ENCODE data around the gene BANF2.

Gene BANF2

DNA sequence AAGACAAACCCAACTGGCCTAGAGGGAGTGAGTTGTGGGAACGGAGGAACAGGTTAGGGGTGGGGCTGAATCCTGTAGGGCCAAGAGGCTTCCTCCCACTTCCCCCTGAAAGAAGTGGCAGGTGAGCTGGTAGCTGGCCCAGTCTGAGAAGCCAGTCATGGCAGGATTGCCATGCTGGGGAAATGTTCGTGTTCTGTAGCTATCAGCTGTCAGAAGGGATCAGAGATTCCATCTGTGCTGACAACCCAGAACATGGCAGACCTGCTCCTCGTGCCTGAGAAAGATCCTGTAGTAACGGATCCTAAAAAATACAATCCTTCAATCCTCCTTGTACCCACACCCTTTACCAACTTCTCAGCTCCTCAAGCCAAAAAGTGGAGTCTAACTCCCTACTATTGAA is 43.0 kb downstream of the BANF2 start:
- no peak overlapping the region for H3K4me2 ChIP-seq (ENCODE audit: low read length)
- H3K79me2 ChIP-seq (ENCODE audit: control insufficient read depth, low read length): no peaks in the 10 kb centered on the region
- H3K9me2 ChIP-seq (replicated peaks; ENCODE audit: control insufficient read depth, low read length): no peaks in the 10 kb centered on the region
- peaks cover 11% of the 10 kb centered on the region for H3K27me3 ChIP-seq (ENCODE audit: control insufficient read depth, low read length)
- no peaks in the 10 kb centered on the region for H4K20me1 ChIP-seq (ENCODE audit: control insufficient read depth, insufficient read depth, low read depth, low read length)
- H3F3A ChIP-seq (ENCODE audit: control insufficient read depth, insufficient read depth): no peaks in the 10 kb centered on the region
- TF ChIP-seq, protein P1, sequence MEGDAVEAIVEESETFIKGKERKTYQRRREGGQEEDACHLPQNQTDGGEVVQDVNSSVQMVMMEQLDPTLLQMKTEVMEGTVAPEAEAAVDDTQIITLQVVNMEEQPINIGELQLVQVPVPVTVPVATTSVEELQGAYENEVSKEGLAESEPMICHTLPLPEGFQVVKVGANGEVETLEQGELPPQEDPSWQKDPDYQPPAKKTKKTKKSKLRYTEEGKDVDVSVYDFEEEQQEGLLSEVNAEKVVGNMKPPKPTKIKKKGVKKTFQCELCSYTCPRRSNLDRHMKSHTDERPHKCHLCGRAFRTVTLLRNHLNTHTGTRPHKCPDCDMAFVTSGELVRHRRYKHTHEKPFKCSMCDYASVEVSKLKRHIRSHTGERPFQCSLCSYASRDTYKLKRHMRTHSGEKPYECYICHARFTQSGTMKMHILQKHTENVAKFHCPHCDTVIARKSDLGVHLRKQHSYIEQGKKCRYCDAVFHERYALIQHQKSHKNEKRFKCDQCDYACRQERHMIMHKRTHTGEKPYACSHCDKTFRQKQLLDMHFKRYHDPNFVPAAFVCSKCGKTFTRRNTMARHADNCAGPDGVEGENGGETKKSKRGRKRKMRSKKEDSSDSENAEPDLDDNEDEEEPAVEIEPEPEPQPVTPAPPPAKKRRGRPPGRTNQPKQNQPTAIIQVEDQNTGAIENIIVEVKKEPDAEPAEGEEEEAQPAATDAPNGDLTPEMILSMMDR (IDR thresholded peaks at IDR 0.05; ENCODE audit: low read depth, low read length, poor library complexity, severe bottlenecking): no peak
- TF ChIP-seq EZH2phosphoT487 (IDR thresholded peaks at IDR 0.05; ENCODE audit: borderline replicate concordance, low read length): no peak
- peaks cover 3% of the 10 kb centered on the region; the same call in 1 of the 2 replicates for H3K9me3 ChIP-seq (ENCODE audit: control insufficient read depth, insufficient read depth, low read length)
- H3K4me3 ChIP-seq (ENCODE audit: low read length): no peak overlapping the region
- H3K36me3 ChIP-seq (ENCODE audit: control insufficient read depth, low read length): no peaks in the 10 kb centered on the region
- H3K4me1 ChIP-seq (ENCODE audit: control insufficient read depth, low read length): no peaks in the 10 kb centered on the region
- no peak overlapping the region for H3K27ac ChIP-seq (ENCODE audit: low read depth, low read length)

DNA sequence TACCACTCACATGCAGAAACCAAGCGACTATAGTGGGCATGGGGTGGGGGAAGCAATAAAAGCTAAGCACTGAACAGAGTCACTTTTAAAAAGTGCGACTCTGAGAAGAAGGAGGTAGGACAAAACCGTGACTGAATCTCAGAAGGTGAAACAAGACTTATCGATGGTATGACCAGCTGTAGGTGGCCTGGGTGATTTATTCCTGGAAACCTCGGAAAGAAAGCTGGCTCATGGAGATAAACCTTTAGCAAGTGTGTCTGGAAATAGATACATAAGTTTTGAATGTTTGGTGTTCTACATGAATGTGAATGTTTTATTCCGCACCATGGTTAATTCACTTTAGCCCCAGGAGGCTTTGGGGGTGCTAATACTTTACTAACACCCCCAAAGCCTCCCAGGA is 43.9 kb downstream of the BANF2 start:
- no peaks in the 10 kb centered on the region for H4K20me1 ChIP-seq (ENCODE audit: control insufficient read depth, insufficient read depth, low read depth, low read length)
- H3K4me2 ChIP-seq (ENCODE audit: low read length): no peak overlapping the region
- H3K36me3 ChIP-seq (ENCODE audit: control insufficient read depth, low read length): no peaks in the 10 kb centered on the region
- H3K27ac ChIP-seq (ENCODE audit: low read depth, low read length): no peak overlapping the region
- H3K4me1 ChIP-seq (ENCODE audit: control insufficient read depth, low read length): no peaks in the 10 kb centered on the region
- peaks cover 10% of the 10 kb centered on the region for H3K27me3 ChIP-seq (ENCODE audit: control insufficient read depth, low read length)
- no peak overlapping the region for H3K4me3 ChIP-seq (ENCODE audit: low read length)
- H3F3A ChIP-seq (ENCODE audit: control insufficient read depth, insufficient read depth): no peaks in the 10 kb centered on the region
- no peak for TF ChIP-seq EZH2phosphoT487 (IDR thresholded peaks at IDR 0.05; ENCODE audit: borderline replicate concordance, low read length)
- TF ChIP-seq, protein P1 (IDR thresholded peaks at IDR 0.05; ENCODE audit: low read depth, low read length, poor library complexity, severe bottlenecking): no peak
- no peaks in the 10 kb centered on the region; the same call in 1 of the 2 replicates for H3K9me3 ChIP-seq (ENCODE audit: control insufficient read depth, insufficient read depth, low read length)
- H3K9me2 ChIP-seq (replicated peaks; ENCODE audit: control insufficient read depth, low read length): no peaks in the 10 kb centered on the region
- no peaks in the 10 kb centered on the region for H3K79me2 ChIP-seq (ENCODE audit: control insufficient read depth, low read length)

DNA sequence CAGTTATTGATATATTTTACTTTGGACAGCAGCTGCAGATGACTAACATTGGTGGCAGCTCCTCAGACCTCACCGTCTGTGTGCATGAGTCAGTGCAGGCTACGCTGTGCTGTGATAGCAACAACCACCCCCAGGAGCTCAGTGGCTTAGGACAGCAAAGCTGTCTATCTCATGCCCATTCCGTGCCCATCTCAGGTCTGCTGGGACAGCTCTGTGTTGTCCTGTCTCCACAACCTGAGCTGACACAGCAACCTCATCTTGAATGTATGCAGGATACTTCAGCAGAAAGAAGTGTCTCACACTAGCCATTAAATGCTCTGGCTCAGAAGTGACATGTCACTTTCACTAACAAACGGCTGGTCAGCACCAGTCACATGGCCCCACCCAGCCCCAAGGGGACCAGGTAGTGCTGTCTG is 47.7 kb downstream of the BANF2 start:
- no peak for TF ChIP-seq EZH2phosphoT487 (IDR thresholded peaks at IDR 0.05; ENCODE audit: borderline replicate concordance, low read length)
- TF ChIP-seq, protein P1 (IDR thresholded peaks at IDR 0.05; ENCODE audit: low read depth, low read length, poor library complexity, severe bottlenecking): no peak
- H3K9me3 ChIP-seq (ENCODE audit: control insufficient read depth, insufficient read depth, low read length): no peaks in the 10 kb centered on the region
- H3K4me1 ChIP-seq (ENCODE audit: control insufficient read depth, low read length): no peaks in the 10 kb centered on the region
- H3K4me2 ChIP-seq (ENCODE audit: low read length): no peak overlapping the region
- no peak overlapping the region for H3K27ac ChIP-seq (ENCODE audit: low read depth, low read length)
- no peaks in the 10 kb centered on the region for H3K79me2 ChIP-seq (ENCODE audit: control insufficient read depth, low read length)
- H3K9me2 ChIP-seq (replicated peaks; ENCODE audit: control insufficient read depth, low read length): no peaks in the 10 kb centered on the region
- no peaks in the 10 kb centered on the region for H3K36me3 ChIP-seq (ENCODE audit: control insufficient read depth, low read length)
- no peaks in the 10 kb centered on the region for H4K20me1 ChIP-seq (ENCODE audit: control insufficient read depth, insufficient read depth, low read depth, low read length)
- H3F3A ChIP-seq (ENCODE audit: control insufficient read depth, insufficient read depth): no peaks in the 10 kb centered on the region
- H3K27me3 ChIP-seq (ENCODE audit: control insufficient read depth, low read length): peaks cover 7% of the 10 kb centered on the region
- H3K4me3 ChIP-seq (ENCODE audit: low read length): no peak overlapping the region
